Activated T-cell treated with anti-CD3 and anti-CD28 coated beads, Interleukin-2, amount 50 U/mL, for 24 hours (primary cell): Measurements from ENCODE around the gene MIPEP.
"Not testable (repeated sequence)": the region's sequence is repeated elsewhere in the genome, so short reads cannot be mapped to it uniquely, and the experiment has no call there.

Source experiments
- DNase-seq: peaks from one replicate; pipeline ENCODE4 v3.0.0-alpha.2; 2020
- H3K27ac Mint-ChIP-seq: 2 replicates; pipeline ENCODE4 v1.8.0; 2020; ENCODE audit warnings: mild to moderate bottlenecking, mixed read lengths
- H3K27me3 Mint-ChIP-seq: 2 replicates; pipeline ENCODE4 v1.8.0; 2020; ENCODE audit warnings: mixed read lengths
- H3K36me3 Mint-ChIP-seq: 2 replicates; pipeline ENCODE4 v1.8.0; 2020; ENCODE audit warnings: low read depth, mixed read lengths
- H3K4me1 Mint-ChIP-seq: 2 replicates; pipeline ENCODE4 v1.8.0; 2020; ENCODE audit warnings: low read depth, mixed read lengths
- H3K4me3 Mint-ChIP-seq: 2 replicates; pipeline ENCODE4 v1.8.0; 2020; ENCODE audit warnings: mild to moderate bottlenecking, moderate library complexity, mixed read lengths
- H3K9me3 Mint-ChIP-seq: 2 replicates; pipeline ENCODE4 v1.8.0; 2020; ENCODE audit warnings: mixed read lengths

Gene MIPEP

DNA sequence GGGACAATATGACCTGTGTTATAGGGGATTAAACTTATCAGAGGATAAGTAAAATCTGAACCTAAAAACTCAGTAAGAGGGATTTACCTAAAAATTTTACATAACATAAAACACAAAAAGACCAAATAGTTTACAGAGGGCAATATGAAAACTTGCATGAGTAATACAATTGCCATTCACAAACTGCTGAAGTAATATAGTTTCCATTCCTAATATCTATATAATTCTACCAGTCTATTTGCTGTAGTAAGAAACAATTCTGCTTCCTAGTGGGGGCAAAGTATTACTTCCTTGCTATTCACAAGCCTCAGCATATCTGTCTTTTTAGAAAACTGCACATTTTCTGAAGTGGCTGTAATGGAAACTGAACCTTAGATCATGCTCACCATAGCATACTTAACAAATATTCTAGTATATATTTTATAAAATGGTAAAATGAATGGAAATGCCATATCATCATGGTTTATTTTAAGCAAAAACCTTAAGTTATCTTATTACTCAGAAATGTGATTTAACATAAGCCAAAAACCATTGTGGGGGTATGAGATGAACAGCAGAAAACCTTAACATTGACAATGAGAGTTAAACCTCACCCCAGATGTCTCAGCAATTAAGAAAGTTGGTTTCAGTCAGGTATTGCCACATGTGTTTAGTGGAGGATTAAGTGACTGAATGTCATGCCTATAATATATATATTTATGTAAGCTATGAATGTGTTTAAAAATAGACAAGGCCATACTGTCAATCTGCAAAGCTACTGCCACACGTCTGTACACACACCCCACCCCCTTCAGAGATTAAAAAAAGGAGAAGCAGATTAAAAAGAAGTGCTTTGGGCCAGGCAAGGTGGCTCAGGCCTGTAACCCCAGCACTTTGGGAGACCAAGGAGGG lies 136.8 kb downstream of the MIPEP start:
- Mint-ChIP-seq H3K9me3 (no peaks in the 10 kb centered on the region), H3K27me3 (no peaks in the 10 kb centered on the region), H3K27ac (peak overlapping the region; percentile 79), H3K36me3 (peaks cover 32% of the 10 kb centered on the region), H3K4me3 (no peak overlapping the region), H3K4me1 (peaks cover 41% of the 10 kb centered on the region)
- no peak for DNase-seq

DNA sequence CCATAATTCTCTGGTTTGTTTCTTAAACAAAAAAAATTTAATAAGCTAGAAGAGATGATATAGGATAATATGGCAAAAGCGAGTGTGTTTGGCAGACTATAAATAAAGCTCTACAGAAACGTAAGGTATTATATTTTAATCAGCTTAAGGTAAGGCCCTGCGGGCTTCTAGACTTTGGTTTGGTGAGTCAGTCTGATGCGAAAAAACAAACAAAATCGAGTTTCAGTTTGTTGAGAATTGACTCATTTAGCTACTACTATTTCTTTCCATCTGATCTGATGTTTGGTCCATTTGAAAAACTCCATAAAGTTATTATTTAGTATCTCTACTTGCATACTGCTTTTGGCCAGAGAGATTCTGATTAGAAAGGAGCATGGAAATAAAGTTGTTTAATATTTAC lies 138.0 kb downstream of the MIPEP start:
- Mint-ChIP-seq H3K9me3 (no peaks in the 10 kb centered on the region), H3K27ac (peak overlapping the region; percentile 79), H3K4me1 (peaks cover 41% of the 10 kb centered on the region), H3K36me3 (peaks cover 29% of the 10 kb centered on the region), H3K27me3 (no peaks in the 10 kb centered on the region), H3K4me3 (no peak overlapping the region)
- DNase-seq, result no peak

DNA sequence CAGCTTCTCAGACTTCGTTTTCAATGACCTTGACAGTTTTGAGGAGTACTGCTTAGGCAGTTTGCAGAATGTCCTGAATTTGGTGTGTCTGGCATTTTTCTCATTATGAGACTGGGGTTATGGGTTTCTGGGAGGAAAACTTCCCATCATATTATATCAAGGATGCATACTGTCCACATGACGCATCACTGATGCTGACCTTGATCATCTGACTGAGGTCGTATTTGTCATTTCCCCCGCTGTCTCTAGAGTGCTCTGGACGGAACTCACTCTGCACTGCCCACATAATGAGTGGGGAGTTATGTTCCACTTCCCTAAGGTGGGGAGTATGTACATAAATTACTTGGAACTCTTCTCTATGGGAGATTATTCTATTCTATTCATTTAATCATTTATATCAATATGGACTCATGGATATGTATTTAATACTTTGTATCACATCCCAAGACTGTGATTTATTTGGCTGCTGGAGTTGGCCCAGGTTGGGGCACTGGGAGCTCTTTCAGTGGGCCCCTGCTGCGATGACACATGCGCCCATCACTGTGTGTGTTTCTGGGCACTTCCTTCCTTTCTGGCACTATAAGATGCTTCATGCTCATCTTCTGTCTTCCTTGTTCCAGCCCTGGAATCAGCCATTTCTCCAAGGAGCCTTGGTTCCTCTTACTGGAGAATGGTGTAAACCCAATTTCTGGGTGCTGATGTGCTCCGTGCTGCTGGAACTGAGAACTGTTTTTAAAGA lies 138.6 kb downstream of the MIPEP start:
- Mint-ChIP-seq H3K9me3 (no peaks in the 10 kb centered on the region), H3K36me3 (peaks cover 29% of the 10 kb centered on the region), H3K4me3 (no peak overlapping the region), H3K4me1 (peaks cover 41% of the 10 kb centered on the region), H3K27me3 (no peaks in the 10 kb centered on the region), H3K27ac (no peak overlapping the region)
- no peak for DNase-seq

DNA sequence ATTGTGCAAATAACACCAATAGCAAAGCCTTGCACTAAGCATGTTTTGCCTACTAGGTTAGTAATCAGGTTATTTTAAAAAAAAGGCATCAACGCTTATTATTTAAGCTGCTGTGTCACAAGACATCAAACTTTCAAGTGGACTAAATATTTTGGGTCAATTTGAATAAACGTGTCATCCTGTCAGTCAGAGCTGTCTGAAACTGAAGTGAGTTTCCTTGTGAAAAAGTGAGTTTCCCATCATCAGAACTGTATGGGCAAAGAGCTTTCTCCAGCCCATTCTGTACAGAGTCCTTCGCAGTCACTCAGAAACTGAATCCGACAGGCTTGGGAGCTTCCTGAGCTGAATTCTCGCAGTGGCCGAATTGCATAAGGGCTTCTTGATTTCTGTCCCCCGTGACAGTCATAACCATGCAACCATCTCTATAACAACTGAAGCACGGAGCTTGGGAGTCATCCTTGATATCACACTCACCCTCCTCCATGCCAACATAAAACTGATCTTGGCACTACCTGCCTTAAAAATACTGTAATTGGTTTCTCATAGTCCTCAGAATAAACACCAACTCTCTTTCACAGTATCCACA lies 139.8 kb downstream of the MIPEP start:
- Mint-ChIP-seq H3K27me3 (no peaks in the 10 kb centered on the region), H3K4me3 (no peak overlapping the region), H3K9me3 (no peaks in the 10 kb centered on the region), H3K27ac (no peak overlapping the region), H3K4me1 (peaks cover 42% of the 10 kb centered on the region), H3K36me3 (peaks cover 19% of the 10 kb centered on the region)
- no peak for DNase-seq

DNA sequence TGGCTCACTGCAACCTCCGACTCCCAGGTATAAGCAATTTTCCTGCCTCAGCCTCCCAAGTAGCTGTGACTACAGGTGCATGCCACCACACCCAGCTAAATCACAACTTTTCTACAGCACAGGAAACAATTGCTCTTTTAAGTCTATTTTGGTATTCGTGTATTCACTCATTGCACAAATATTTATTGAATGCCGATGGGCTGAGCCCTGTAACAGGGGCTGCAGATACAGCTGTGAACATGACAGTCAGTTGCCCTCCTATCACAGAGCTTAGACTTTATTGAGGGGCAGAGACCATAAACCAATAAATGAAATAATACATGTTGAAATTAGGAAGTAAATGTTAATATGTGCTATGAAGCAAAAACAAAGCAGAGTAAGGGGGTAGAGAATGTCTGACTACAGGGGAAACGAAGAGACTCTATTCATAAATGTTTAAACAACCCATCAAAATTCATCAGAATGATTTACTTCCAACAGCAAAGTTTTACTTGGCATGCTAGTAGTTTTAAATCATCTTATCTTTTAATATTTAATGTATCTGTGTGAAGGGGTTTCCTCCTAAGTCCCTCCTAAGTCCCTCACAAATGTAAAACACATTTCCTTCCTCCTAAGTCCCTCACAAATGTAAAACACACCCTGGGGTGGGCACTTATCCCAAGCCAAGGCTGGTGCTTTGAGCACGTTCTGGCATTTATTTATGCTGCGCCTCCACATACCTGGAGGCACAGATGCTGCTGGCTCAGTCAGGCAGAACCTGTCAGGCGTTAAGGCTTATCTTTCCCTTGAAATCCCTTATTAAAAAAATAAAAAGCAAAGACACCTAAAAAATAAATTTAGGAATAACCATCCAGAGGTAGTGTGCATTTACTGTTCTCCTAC lies 140.8 kb downstream of the MIPEP start:
- Mint-ChIP-seq H3K4me3 (no peak overlapping the region), H3K36me3 (peaks cover 18% of the 10 kb centered on the region), H3K27ac (no peak overlapping the region), H3K27me3 (no peaks in the 10 kb centered on the region), H3K9me3 (no peaks in the 10 kb centered on the region), H3K4me1 (peaks cover 43% of the 10 kb centered on the region)
- no peak for DNase-seq

DNA sequence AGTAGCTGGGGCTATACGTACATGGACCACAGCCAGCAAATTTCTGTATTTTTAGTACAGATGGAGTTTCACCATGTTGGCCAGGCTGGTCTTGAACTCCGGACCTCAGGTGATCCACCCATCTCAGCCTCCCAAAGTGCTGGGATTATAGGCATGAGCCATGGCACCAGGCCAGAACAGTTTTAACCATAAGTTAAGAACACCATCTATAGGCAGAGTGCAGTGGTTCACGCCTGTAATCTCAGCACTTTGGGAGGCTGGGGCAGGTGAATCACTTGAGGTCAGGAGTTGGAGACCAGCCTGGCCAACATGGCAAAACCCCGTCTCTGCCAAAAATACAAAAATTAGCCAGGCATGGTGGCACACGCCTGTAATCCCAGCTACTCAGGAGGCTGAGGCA lies 143.1 kb downstream of the MIPEP start:
- H3K27me3 Mint-ChIP-seq, result not testable (repeated sequence)
- Mint-ChIP-seq H3K4me1 (peaks cover 42% of the 10 kb centered on the region), H3K36me3 (peaks cover 15% of the 10 kb centered on the region)

DNA sequence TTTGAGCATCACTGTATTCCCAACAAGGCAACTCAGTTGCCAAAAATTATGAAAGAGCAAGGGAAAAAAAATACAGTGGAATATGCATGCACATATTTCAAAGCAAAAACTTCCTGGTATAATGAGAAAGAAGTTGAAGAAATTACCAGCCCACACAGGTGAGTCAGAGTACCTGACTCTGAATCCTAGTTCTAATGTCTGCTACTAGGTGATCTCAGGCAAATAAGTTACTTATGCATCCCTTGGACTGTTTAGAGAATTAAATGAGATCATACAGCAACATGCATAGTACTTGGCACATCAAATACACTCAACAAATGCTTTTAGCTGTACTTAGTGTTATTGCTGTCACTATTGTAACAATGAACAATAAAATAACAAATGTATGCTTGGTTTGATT lies 144.9 kb downstream of the MIPEP start:
- Mint-ChIP-seq H3K27ac (no peak overlapping the region), H3K4me3 (no peak overlapping the region), H3K4me1 (peaks cover 29% of the 10 kb centered on the region), H3K36me3 (peaks cover 4% of the 10 kb centered on the region), H3K27me3 (no peaks in the 10 kb centered on the region), H3K9me3 (no peaks in the 10 kb centered on the region)
- no peak for DNase-seq

More for the DNA sequence above, 143.1 kb downstream of the MIPEP start:
- not testable (repeated sequence) for H3K9me3 Mint-ChIP-seq, H3K4me3 Mint-ChIP-seq, DNase-seq, H3K27ac Mint-ChIP-seq

DNA sequence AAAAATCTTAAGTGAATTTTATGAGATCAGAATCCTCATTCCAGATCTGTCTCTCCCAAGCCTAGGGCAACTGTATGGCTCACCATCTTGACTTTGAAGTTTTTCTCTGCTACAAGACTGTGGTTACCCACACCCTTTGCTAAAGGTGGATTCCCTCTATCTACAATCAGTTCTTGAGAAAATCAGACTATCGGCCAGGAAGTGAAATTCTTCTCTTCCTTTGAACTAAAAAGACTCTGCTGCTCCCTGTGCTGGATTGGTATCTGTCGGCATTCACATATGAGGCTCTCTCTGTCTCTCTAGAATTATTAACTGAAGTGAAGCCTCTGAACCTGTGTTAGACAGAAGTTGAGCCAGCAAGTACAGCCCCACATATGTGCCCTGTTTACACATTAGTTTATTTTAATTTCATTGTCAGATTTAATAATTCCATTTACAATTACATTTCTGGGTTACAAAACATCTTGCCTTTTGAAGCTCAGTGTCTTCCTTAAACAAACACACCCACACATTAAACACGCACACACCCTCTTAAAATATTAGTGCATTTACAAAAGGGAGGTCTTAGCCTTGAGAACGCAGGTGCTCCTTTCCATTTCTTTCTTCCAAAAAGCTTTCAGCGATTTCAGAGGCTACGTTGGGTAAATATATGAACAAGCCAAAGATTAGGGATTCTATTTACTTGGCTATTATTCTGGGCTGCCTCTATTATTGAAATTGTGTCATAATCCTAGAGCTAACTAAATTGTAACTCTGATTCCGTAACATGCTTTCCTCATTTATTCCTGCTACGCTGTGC lies 145.7 kb downstream of the MIPEP start:
- Mint-ChIP-seq H3K36me3 (peaks cover 6% of the 10 kb centered on the region), H3K9me3 (no peaks in the 10 kb centered on the region), H3K27ac (peak overlapping the region; percentile 47)

DNA sequence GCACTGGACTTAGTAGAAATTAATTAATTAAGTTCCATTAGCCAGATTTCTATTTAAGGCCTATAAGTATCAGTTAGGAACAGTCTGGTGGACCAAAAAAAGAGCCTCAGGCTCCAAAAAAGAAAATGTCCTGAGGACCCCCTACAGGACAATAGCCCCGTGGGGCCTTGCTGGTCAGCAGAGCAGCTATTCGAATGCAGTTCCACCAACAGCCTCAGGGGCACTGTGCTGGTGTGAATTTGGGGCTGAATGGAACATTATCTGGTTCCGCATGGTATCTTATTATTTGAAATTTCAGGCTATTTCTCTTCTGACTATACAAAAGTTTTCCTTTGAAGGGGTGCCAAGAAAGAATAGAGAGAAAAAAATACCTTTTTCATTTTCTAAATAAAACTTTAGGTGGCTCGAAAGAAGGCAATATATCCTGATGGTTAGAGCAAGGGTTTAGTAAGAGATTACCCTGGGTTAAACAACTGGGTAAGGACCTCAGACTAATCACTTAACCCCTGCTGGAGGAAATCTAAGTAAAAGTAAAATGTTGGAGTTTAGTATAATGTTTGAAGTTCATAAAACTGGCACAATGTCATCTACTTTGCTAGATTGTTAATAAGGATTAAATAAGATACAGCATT lies 147.2 kb downstream of the MIPEP start:
- Mint-ChIP-seq H3K27me3 (no peaks in the 10 kb centered on the region), H3K27ac (no peak overlapping the region), H3K4me1 (peaks cover 29% of the 10 kb centered on the region), H3K36me3 (peaks cover 9% of the 10 kb centered on the region), H3K4me3 (no peak overlapping the region), H3K9me3 (no peaks in the 10 kb centered on the region)
- DNase-seq, result no peak

More for the DNA sequence above, 145.7 kb downstream of the MIPEP start:
- H3K27me3 Mint-ChIP-seq, result no peaks in the 10 kb centered on the region
- peak overlapping the region; percentile 4 for H3K4me3 Mint-ChIP-seq
- peaks cover 29% of the 10 kb centered on the region for H3K4me1 Mint-ChIP-seq
- no peak for DNase-seq

DNA sequence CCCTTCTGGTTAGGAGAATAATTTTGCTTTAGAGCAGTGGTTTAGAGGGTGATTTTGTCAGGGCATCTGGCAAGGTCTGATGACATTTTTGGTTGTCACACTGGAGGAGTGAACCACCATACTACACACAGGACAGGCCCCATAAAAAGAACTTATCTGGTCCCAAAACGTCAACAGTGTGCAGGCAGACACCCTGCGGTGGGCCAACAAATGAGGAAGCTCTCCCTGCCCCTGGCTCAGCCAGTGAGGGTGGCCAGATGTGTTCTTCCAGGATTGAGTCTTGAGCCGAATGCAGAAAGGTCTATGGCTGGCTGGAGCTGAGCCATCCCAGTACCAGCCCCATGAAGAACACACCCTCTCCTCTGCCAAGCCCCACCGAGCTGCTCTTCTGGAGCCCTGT lies 149.2 kb downstream of the MIPEP start:
- DNase-seq, result no peak

DNA sequence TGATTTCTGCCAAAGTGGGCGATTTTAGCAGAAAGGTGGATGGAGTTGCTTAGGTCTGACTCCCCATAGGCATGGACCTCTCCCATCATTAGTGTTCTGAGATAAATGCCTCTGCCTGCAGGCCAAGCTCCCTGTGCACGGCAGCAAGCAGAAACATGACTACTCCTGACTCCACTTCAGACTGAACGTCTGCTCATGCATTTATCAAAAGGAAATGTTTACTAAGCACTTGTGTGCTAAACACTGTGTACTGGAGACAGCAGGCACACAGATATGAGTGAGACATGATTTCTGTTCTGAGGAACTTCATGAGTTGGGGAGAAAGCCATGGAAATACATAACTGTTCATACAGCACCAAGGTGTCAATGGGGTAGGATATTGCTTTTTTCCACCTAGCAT lies 149.6 kb downstream of the MIPEP start:
- DNase-seq, result no peak
- no peak overlapping the region for H3K4me3 Mint-ChIP-seq
- H3K9me3 Mint-ChIP-seq, result no peaks in the 10 kb centered on the region
- peaks cover 25% of the 10 kb centered on the region for H3K4me1 Mint-ChIP-seq
- peaks cover 12% of the 10 kb centered on the region for H3K36me3 Mint-ChIP-seq
- H3K27me3 Mint-ChIP-seq, result no peaks in the 10 kb centered on the region
- no peak overlapping the region for H3K27ac Mint-ChIP-seq

More for the DNA sequence above, 149.2 kb downstream of the MIPEP start:
- peaks cover 12% of the 10 kb centered on the region for H3K36me3 Mint-ChIP-seq
- H3K4me1 Mint-ChIP-seq, result peaks cover 29% of the 10 kb centered on the region
- no peak overlapping the region for H3K4me3 Mint-ChIP-seq
- H3K27ac Mint-ChIP-seq, result no peak overlapping the region
- no peaks in the 10 kb centered on the region for H3K27me3 Mint-ChIP-seq
- H3K9me3 Mint-ChIP-seq, result no peaks in the 10 kb centered on the region

DNA sequence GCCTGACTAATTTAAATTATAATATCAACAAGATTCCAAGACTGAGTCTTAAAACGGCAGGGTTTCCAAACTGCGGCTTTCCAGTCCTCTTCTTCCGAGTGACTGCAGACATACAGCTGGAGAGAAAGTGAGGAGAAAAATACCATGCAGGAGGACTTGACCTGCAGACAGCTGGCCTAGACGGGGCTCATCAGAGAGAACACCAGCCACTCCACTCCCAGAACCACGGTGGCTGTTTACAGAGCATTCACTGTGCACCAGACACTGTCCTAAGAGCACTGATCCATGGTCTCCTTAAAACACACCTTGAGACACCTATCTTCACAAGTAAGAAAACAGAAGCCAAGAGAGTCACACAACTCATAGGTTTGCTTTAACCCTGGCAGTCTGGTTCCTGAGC lies 152.7 kb downstream of the MIPEP start:
- Mint-ChIP-seq H3K27me3 (no peaks in the 10 kb centered on the region), H3K4me3 (no peak overlapping the region), H3K36me3 (peaks cover 16% of the 10 kb centered on the region), H3K9me3 (no peaks in the 10 kb centered on the region), H3K27ac (no peak overlapping the region), H3K4me1 (peaks cover 3% of the 10 kb centered on the region)
- DNase-seq, result no peak

DNA sequence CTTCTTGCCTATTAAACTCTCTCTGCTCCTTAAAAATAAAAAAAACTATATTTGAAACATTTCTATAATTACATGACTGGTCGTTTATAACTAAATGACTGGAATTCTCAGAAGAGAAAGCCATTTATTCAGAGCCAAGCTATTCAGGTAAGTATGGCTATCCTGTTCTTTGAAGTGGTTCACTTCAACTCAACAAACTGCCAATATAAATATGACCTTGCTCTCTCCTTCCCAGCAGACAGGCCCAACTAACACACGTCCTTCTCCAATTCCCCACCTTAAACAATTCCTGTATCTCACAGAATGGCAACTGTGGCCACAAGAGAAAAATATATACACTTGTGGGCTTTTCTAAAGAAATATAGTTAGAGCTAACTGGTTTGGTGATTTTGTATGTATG lies 153.9 kb downstream of the MIPEP start:
- Mint-ChIP-seq H3K27ac (no peak overlapping the region), H3K4me1 (peaks cover 2% of the 10 kb centered on the region), H3K27me3 (no peaks in the 10 kb centered on the region), H3K36me3 (peaks cover 16% of the 10 kb centered on the region), H3K9me3 (no peaks in the 10 kb centered on the region), H3K4me3 (no peak overlapping the region)
- no peak for DNase-seq
